G401 (cell line): ENCODE measurements around the gene MND1. TPM values are rescaled to one million over a fixed set of nuclear protein-coding genes. Genes with fewer than 3 reads are reported as not detected.
"Not testable (repeated sequence)": the region's sequence is repeated elsewhere in the genome, so short reads cannot be mapped to it uniquely, and the experiment has no call there.

Experiments used
- DNase-seq: peaks from one replicate; pipeline ENCODE4 v3.0.0-alpha.2; 2015; ENCODE audit warnings: low spot score
- in situ Hi-C: cut with HindIII; loops from 2 replicates; pipeline ENCODE4 v1.10.0; 2016; ENCODE audit warnings: low sequenced_read_pairs, mixed read lengths
- total RNA-seq: library from RNA; depleted of rRNA; stranded (reverse); fragments of >200 nt; shearing (Covaris generic); gene quantifications from 2 replicates; pipeline ENCODE4 v1.2.3, GENCODE V29; 2014

The MND1 gene
- total RNA-seq, 1 experiment from 2014 or later = 16.2 TPM

- in situ Hi-C loops = no loop called here
- DNase-seq = no peak
These were observed 48.9 kb downstream of the MND1 start for GRCh38 chr4:153393397-153393796.

GRCh38 chr4:153394945-153395344 lies 50.5 kb downstream of the MND1 start:
- in situ Hi-C loops = no loop called here
- no peak for DNase-seq

GRCh38 chr4:153398713-153399112 lies 54.2 kb downstream of the MND1 start:
- no peak for DNase-seq
- in situ Hi-C loops = no loop called here

GRCh38 chr4:153399358-153399757 lies 54.9 kb downstream of the MND1 start:
- in situ Hi-C loops = no loop called here
- no peak for DNase-seq

GRCh38 chr4:153401501-153401900 lies 57.0 kb downstream of the MND1 start:
- no peak for DNase-seq
- in situ Hi-C loops = no loop called here

GRCh38 chr4:153402366-153402765 lies 57.9 kb downstream of the MND1 start:
- in situ Hi-C loops = no loop called here

DNA sequence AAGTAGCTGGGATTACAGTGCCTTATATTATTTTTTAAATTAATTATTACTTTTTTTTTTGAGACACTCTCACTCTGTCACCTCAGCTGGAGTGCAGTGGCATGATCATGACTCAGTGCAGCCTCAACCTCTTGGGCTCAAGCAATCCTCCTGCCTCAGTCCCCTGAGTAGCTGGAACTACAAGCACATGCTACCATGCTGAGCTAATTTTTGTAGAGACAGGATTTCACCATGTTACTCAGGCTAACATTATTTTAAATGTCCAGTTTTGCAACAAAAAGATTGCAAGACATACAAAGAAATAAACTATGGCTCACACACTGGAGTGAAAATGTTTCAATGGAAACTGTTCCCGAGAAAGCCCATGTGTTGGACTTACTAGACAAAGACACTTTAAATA lies 59.2 kb downstream of the MND1 start:
- no peak for DNase-seq
- in situ Hi-C loops = no loop called here

More at GRCh38 chr4:153402366-153402765, 57.9 kb downstream of the MND1 start:
- no peak for DNase-seq

DNA sequence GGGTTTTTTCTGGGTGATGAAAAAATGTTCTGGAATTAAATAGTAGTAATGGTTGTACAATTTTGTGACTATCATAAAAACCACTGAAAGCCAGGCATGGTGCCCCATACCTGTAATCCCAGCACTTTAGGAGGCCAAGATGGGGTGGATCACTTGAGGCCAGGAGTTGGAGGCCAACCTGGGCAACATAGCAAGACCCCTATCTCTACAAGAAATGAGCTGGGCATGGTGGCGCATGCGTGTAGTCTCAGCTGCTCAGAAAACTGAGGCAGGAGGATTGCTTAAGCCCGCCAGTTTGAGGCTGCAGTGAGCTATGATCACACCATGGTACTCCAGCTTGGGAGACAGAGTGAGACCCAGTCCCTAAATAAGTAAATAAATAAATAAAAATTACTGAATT lies 63.4 kb downstream of the MND1 start:
- in situ Hi-C loops = no loop called here
- no peak for DNase-seq

GRCh38 chr4:153408932-153409331 lies 64.4 kb downstream of the MND1 start:
- in situ Hi-C loops = no loop called here
- no peak for DNase-seq

DNA sequence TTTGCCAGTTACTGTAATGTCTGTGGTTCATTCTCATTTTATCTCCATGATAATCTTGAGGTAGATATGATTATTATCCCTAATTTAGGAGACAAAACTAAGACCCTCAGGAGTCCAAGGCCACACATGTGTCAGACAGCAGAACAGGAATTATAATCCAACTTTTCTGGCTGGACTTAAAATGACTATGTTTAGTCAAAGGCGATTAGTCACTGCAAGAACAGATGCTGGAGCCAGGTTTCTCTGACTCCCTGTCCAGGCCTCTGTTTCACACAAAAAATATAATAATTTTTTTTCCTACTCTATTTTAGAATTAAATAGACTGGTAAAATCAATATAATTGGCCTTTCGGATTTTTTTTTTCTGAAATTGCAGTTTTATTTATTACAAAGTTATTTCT lies 64.9 kb downstream of the MND1 start:
- in situ Hi-C loops = no loop called here
- DNase-seq = no peak

DNA sequence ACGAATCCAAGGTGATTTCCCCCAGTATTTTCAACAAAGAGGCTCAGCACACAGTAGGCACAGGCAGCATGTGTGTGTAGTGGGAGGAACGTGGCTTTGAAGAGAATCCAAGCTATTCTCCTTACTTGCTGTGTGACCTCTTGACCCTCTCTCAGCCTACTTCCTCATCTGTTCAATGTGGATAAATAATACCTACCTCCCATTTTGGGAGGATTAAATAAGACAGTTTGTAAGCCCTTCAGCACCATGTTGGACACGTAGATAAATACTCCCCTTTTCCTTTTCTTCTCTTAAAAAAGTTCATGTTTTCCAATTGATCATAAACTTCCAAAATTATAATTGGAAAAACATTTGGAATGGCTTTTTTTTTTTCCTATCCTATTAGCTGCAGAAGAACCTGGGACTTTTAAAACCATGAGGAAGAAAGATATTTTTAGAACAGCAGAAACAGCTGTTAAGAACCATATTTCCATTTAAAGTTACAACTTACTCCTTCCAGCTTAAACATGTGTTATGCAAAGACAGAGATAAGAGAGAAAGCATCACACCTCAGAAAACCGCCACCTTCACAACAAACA lies 65.5 kb downstream of the MND1 start:
- in situ Hi-C loops = no loop called here
- DNase-seq = no peak

- in situ Hi-C loops = no loop called here
- DNase-seq = no peak
These were observed 69.4 kb downstream of the MND1 start for GRCh38 chr4:153413842-153414241.

GRCh38 chr4:153416456-153416855 lies 72.0 kb downstream of the MND1 start:
- in situ Hi-C loops, DNase-seq: not testable (repeated sequence)

DNA sequence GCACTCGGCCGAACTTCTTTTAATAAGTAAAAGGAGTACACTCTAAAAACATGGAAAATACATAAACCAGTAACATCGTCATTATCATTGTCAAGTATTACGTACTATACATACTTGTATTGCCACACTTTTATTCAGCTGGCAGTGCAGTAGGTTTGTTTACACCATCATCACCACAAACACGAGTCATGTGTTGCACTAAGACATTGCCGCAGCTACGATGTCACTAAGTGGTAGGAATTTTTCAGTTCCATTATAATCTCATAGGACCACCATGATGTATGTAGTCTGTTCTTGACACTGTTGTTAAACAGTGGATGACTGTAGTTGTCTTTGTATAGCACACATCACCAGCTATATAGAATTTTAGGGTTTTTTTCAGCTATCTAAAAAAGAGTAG lies 73.6 kb downstream of the MND1 start:
- in situ Hi-C loops = no loop called here
- DNase-seq = no peak

DNA sequence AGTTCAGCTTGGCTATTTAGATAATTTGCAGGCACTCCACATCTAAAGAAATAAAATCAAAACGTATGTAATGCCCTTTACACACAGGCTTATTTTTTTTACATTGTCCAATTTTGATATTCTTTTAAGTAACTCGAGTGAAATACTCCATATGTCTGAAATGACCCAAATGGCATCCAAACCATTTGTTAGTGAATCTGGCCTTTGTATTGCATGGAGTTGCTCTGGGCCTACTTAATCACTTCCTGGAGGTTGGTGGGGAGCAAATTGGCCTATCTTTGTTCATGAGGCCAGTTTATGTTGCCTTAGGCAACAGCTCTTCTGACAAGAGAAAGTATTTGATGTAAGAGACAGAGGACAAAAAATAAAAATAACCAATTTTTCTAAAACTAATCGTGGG lies 74.1 kb downstream of the MND1 start:
- in situ Hi-C loops = no loop called here
- no peak for DNase-seq

- no peak for DNase-seq
These were observed 74.5 kb downstream of the MND1 start for GRCh38 chr4:153419029-153419428.

DNA sequence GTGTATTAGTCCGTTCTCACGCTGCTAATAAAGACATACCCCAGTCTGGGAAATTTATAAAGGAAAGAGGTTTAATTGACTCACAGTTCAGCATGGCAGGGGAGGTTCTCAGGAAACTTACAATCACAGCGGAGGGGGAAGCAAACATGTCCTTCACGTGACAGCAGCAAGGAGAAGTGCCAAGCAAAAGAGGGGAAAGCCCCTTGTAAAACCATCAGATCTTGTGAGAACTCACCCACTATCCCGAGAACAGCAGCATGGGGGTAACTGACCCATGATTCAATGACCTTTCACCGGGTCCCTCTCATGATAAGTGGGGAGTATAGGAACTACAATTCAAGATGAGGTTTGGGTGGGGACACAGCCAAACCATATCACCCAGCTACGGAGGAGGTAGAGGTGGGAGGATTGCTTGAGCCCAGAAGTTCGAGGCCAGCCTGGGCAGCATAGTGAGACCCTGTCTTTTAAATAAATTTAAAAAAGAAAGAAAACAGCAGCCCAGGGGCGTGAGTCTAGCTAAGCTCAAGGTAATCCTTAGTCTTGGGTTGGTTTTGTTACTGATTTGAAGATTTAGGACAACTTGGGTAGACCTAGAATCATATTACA lies 75.3 kb downstream of the MND1 start:
- in situ Hi-C loops = no loop called here
- no peak for DNase-seq

More at GRCh38 chr4:153419029-153419428, 74.5 kb downstream of the MND1 start:
- in situ Hi-C loops = no loop called here

DNA sequence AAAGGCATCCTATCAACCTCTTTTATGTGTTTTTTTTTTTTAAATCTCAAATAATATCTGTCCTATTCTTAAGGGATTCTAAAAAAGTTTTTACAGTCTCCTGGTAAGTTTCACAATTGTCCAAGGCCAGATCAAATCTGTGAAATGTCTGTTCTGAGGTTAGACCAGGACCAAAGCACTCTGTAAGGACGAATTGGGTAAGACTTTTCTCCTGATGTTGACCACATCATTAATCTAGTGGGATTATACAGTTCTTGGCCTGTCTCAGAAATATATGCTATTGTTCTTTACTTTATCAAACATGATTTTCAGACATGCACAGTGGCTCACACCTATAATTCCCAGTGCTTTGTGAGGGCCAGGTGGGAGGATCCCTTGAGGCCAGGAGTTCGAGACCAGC lies 75.9 kb downstream of the MND1 start:
- no peak for DNase-seq
- in situ Hi-C loops = no loop called here

DNA sequence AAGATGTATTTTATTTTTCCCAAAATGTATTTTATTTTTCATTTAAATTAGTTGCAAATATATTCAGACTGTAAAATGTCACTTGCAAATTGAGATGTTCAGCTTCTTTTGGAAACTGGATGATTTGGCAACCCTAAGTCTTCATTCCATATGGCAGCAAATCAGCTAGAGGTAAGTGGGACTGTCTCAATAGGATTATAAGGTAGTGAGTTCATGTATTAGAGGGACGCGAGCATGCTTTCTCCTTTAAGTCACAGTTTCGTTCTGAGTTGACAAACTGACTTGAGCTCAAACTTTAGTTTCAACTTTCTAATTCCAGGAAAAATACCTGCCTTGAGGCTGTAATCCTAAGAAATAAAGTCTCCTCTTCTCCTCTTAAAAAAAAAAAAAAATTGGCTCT lies 77.5 kb downstream of the MND1 start:
- no peak for DNase-seq
- in situ Hi-C loops = no loop called here

- in situ Hi-C loops = no loop called here
- DNase-seq = no peak
These were observed 81.9 kb downstream of the MND1 start for GRCh38 chr4:153426207-153426885.
